ENCODE data around the gene ZNF532.

DNA sequence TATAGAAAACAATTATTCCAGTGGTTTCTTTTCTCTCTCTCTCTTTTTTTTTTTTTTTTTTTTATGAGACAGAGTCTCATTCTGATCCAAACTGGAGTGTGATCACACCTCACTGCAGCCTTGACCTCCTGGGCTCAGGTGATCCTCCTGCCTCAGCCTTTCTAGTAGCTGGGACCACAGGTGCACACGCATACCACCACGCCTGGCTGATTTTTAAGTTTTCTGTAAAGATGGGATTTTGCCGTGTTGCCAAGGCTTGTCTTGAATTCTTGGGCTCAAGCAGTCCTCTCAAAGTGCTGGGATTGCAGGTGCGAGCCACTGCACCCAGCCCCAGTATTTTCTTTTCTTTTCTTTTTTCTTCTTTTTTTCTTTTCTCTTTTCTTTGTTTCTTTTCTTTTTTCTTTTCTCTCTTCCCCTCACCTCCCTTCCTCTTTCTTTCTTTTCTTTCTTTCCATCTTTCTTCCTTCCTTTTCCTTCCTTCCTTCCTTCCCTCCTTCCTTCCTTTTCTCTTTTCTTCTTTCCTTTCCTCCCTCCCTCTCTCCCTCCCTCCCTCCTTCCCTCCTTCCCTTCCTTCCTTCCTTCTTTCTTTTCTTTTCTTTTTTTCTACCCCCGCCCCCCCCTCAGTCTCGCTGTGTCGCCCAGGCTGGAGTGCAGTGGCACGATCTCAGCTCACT lies 76.9 kb downstream of the ZNF532 start:
- TF ChIP-seq ATF1 (CRISPR knock-in tag; IDR thresholded peaks at IDR 0.05) (no peak), ATF1 (tag; IDR thresholded peaks at IDR 0.05) (no peak), MLLT1 (IDR thresholded peaks at IDR 0.05) (no peak), CHD2 (IDR thresholded peaks at IDR 0.05; ENCODE audit: low read depth, low read length) (no peak), GTF2A2 (tag; IDR thresholded peaks at IDR 0.05) (no peak), MXI1 (IDR thresholded peaks at IDR 0.05; ENCODE audit: low read depth, low read length) (no peak), ZBTB40 (IDR thresholded peaks at IDR 0.05) (no peak), ZBTB40 (CRISPR knock-in tag; IDR thresholded peaks at IDR 0.05) (no peak)
